Neural progenitor cell (in vitro differentiated cells): Measurements from ENCODE around the gene NTF3. TPM values are rescaled to one million over a fixed set of nuclear protein-coding genes. Genes with fewer than 3 reads are reported as not detected.

Source experiments
- DNase-seq: peaks from one replicate; pipeline ENCODE4 v3.0.0-alpha.2; 2016; ENCODE audit warnings: low spot score
- H2AFZ ChIP-seq: fragments of 200-600 bp; sonication (generic); replicated peaks from 2 replicates; pipeline ENCODE4 v1.6.1; 2016; ENCODE audit warnings: antibody characterized with exemption
- H3F3A ChIP-seq: fragments of 200-600 bp; sonication (generic); 2 replicates; pipeline ENCODE4 v1.6.1; 2016; ENCODE audit warnings: antibody characterized with exemption, low read depth
- H3K27ac ChIP-seq: fragments of 200-600 bp; sonication (generic); 2 replicates; pipeline ENCODE4 v1.5.1; 2016; ENCODE audit warnings: mild to moderate bottlenecking
- H3K27me3 ChIP-seq: fragments of 200-600 bp; sonication (generic); 2 replicates; pipeline ENCODE4 v1.6.1; 2016; ENCODE audit warnings: mild to moderate bottlenecking, moderate library complexity
- H3K36me3 ChIP-seq: fragments of 200-600 bp; sonication (generic); 2 replicates; pipeline ENCODE4 v1.5.1; 2016
- H3K4me1 ChIP-seq: fragments of 200-600 bp; sonication (generic); 2 replicates; pipeline ENCODE4 v1.6.1; 2016; ENCODE audit warnings: mixed run types
- H3K4me2 ChIP-seq: fragments of 200-600 bp; sonication (generic); 2 replicates; pipeline ENCODE4 v1.6.1; 2016
- H3K4me3 ChIP-seq: fragments of 200-600 bp; sonication (generic); 2 replicates; pipeline ENCODE4 v1.5.1; 2016
- H3K79me2 ChIP-seq: fragments of 200-600 bp; sonication (generic); 2 replicates; pipeline ENCODE4 v1.6.1; 2016; ENCODE audit warnings: low read depth
- H3K9ac ChIP-seq: fragments of 200-600 bp; sonication (generic); 2 replicates; pipeline ENCODE4 v1.6.1; 2016
- H3K9me3 ChIP-seq: fragments of 200-600 bp; sonication (generic); 2 replicates; pipeline ENCODE4 v1.5.1; 2016; ENCODE audit warnings: low read depth
- H4K20me1 ChIP-seq: fragments of 200-600 bp; sonication (generic); 2 replicates; pipeline ENCODE4 v1.6.1; 2016; ENCODE audit warnings: low read depth
- H3K27ac Mint-ChIP-seq: 3 replicates; pipeline ENCODE4 v1.8.0; 2021; ENCODE audit warnings: mixed read lengths
- H3K27me3 Mint-ChIP-seq: 2 replicates; pipeline ENCODE4 v1.8.0; 2022; ENCODE audit warnings: low read depth, mild to moderate bottlenecking, inconsistent platforms, moderate library complexity, mixed read lengths; ENCODE audit not compliant: insufficient read depth
- H3K36me3 Mint-ChIP-seq: 3 replicates; pipeline ENCODE4 v1.8.0; 2021; ENCODE audit warnings: mixed read lengths
- H3K4me1 Mint-ChIP-seq: 3 replicates; pipeline ENCODE4 v1.8.0; 2021; ENCODE audit warnings: mixed read lengths
- H3K4me3 Mint-ChIP-seq: 3 replicates; pipeline ENCODE4 v1.8.0; 2021; ENCODE audit warnings: mild to moderate bottlenecking, moderate library complexity, mixed read lengths
- H3K9me3 Mint-ChIP-seq: 3 replicates; pipeline ENCODE4 v1.8.0; 2020; ENCODE audit warnings: mixed read lengths
- CTCF ChIP-seq: fragments of 200-600 bp; sonication (generic); IDR thresholded peaks from 2 replicates; pipeline ENCODE4 v1.5.1; 2017; ENCODE audit warnings: antibody characterized with exemption, mild to moderate bottlenecking
- EZH2 ChIP-seq: fragments of 200-600 bp; sonication (generic); IDR thresholded peaks from 2 replicates; pipeline ENCODE4 v1.6.1; 2017; ENCODE audit warnings: antibody characterized with exemption, mild to moderate bottlenecking, moderate library complexity
- EZH2phosphoT487 ChIP-seq: fragments of 200-600 bp; sonication (generic); IDR thresholded peaks from 2 replicates; pipeline ENCODE4 v1.6.1; 2017; ENCODE audit warnings: antibody characterized with exemption
- total RNA-seq: library from RNA; depleted of rRNA; stranded (reverse); fragments of >200 nt; gene quantifications from 2 replicates; pipeline ENCODE4 v1.2.3, GENCODE V29; 2015; ENCODE audit warnings: low replicate concordance

The NTF3 gene
- total RNA-seq, 1 donor from 2014 or later, result 6.7 TPM

GRCh38 chr12:5494343-5494742 is 62.4 kb downstream of the NTF3 start:
- Mint-ChIP-seq H3K36me3 (no peaks in the 10 kb centered on the region), H3K4me1 (no peaks in the 10 kb centered on the region), H3K9me3 (no peaks in the 10 kb centered on the region), H3K27ac (no peak overlapping the region), H3K4me3 (no peak overlapping the region), H3K27me3 (no peaks in the 10 kb centered on the region)
- Histone ChIP-seq H2AFZ (no peak overlapping the region), H3K79me2 (no peaks in the 10 kb centered on the region), H3K9ac (no peak overlapping the region), H3K4me2 (no peak overlapping the region), H4K20me1 (peaks cover 29% of the 10 kb centered on the region), H3K9me3 (no peaks in the 10 kb centered on the region), H3K27ac (no peak overlapping the region), H3K36me3 (no peaks in the 10 kb centered on the region), H3K4me3 (no peak overlapping the region), H3K4me1 (peaks cover 8% of the 10 kb centered on the region), H3F3A (no peaks in the 10 kb centered on the region), H3K27me3 (no peaks in the 10 kb centered on the region)
- DNase-seq, result no peak
- no peak for TF ChIP-seq EZH2

GRCh38 chr12:5497329-5498053 is 65.6 kb downstream of the NTF3 start:
- Histone ChIP-seq H3K9me3 (no peaks in the 10 kb centered on the region), H3K79me2 (no peaks in the 10 kb centered on the region), H3K36me3 (no peaks in the 10 kb centered on the region), H4K20me1 (peaks cover 21% of the 10 kb centered on the region), H3K27ac (no peak overlapping the region), H3K4me1 (peaks cover 8% of the 10 kb centered on the region), H3K4me3 (no peak overlapping the region), H3F3A (no peaks in the 10 kb centered on the region), H3K27me3 (no peaks in the 10 kb centered on the region), H3K9ac (no peak overlapping the region), H2AFZ (no peak overlapping the region), H3K4me2 (no peak overlapping the region)
- no peak for TF ChIP-seq EZH2phosphoT487
- TF ChIP-seq CTCF, result no peak
- no peak for TF ChIP-seq EZH2
- H3K27ac Mint-ChIP-seq, result no peak overlapping the region
- no peaks in the 10 kb centered on the region for H3K36me3 Mint-ChIP-seq
- H3K9me3 Mint-ChIP-seq, result no peaks in the 10 kb centered on the region
- H3K27me3 Mint-ChIP-seq, result peaks cover 3% of the 10 kb centered on the region
- no peaks in the 10 kb centered on the region for H3K4me1 Mint-ChIP-seq
- no peak overlapping the region for H3K4me3 Mint-ChIP-seq
- no peak for DNase-seq

GRCh38 chr12:5498076-5498475 is 66.2 kb downstream of the NTF3 start:
- H3K27me3 ChIP-seq, result no peaks in the 10 kb centered on the region
- H3K79me2 ChIP-seq, result no peaks in the 10 kb centered on the region
- no peak for TF ChIP-seq EZH2
- no peak for TF ChIP-seq CTCF
- TF ChIP-seq EZH2phosphoT487, result no peak
- H3K27ac ChIP-seq, result no peak overlapping the region
- no peaks in the 10 kb centered on the region for H3K9me3 ChIP-seq
- no peak for DNase-seq
- H3K36me3 Mint-ChIP-seq, result no peaks in the 10 kb centered on the region
- H3K9me3 Mint-ChIP-seq, result no peaks in the 10 kb centered on the region
- no peaks in the 10 kb centered on the region for H3F3A ChIP-seq
- no peak overlapping the region for H3K4me2 ChIP-seq
- no peak overlapping the region for H2AFZ ChIP-seq
- peaks cover 8% of the 10 kb centered on the region for H3K4me1 ChIP-seq
- no peak overlapping the region for H3K27ac Mint-ChIP-seq
- H3K4me3 ChIP-seq, result no peak overlapping the region
- H3K9ac ChIP-seq, result no peak overlapping the region
- H4K20me1 ChIP-seq, result peaks cover 15% of the 10 kb centered on the region
- H3K36me3 ChIP-seq, result no peaks in the 10 kb centered on the region
- peaks cover 3% of the 10 kb centered on the region for H3K4me1 Mint-ChIP-seq
- no peak overlapping the region for H3K4me3 Mint-ChIP-seq
- peaks cover 3% of the 10 kb centered on the region for H3K27me3 Mint-ChIP-seq

GRCh38 chr12:5498806-5499205 is 66.9 kb downstream of the NTF3 start:
- no peak overlapping the region for H3K4me3 ChIP-seq
- H3F3A ChIP-seq, result no peaks in the 10 kb centered on the region
- no peak overlapping the region for H3K27ac ChIP-seq
- TF ChIP-seq EZH2phosphoT487, result no peak
- TF ChIP-seq CTCF, result no peak
- TF ChIP-seq EZH2, result no peak
- no peak overlapping the region for H3K4me2 ChIP-seq
- peaks cover 8% of the 10 kb centered on the region for H3K4me1 ChIP-seq
- H3K27me3 ChIP-seq, result no peaks in the 10 kb centered on the region
- H3K36me3 ChIP-seq, result no peaks in the 10 kb centered on the region
- peaks cover 10% of the 10 kb centered on the region for H4K20me1 ChIP-seq
- no peaks in the 10 kb centered on the region for H3K9me3 ChIP-seq
- no peaks in the 10 kb centered on the region for H3K9me3 Mint-ChIP-seq
- no peak overlapping the region for H3K4me3 Mint-ChIP-seq
- H3K36me3 Mint-ChIP-seq, result no peaks in the 10 kb centered on the region
- H3K9ac ChIP-seq, result no peak overlapping the region
- peaks cover 3% of the 10 kb centered on the region for H3K27me3 Mint-ChIP-seq
- no peak overlapping the region for H2AFZ ChIP-seq
- H3K4me1 Mint-ChIP-seq, result peaks cover 3% of the 10 kb centered on the region
- DNase-seq, result no peak
- H3K27ac Mint-ChIP-seq, result no peak overlapping the region
- no peaks in the 10 kb centered on the region for H3K79me2 ChIP-seq
